ENCODE results near the gene ATP7B.
A peak's percentile ranks its signal among the peaks of the same experiment; 100 is the strongest.
"Not testable (repeated sequence)": the region's sequence is repeated elsewhere in the genome, so short reads cannot be mapped to it uniquely, and the experiment has no call there.

The ATP7B gene

DNA sequence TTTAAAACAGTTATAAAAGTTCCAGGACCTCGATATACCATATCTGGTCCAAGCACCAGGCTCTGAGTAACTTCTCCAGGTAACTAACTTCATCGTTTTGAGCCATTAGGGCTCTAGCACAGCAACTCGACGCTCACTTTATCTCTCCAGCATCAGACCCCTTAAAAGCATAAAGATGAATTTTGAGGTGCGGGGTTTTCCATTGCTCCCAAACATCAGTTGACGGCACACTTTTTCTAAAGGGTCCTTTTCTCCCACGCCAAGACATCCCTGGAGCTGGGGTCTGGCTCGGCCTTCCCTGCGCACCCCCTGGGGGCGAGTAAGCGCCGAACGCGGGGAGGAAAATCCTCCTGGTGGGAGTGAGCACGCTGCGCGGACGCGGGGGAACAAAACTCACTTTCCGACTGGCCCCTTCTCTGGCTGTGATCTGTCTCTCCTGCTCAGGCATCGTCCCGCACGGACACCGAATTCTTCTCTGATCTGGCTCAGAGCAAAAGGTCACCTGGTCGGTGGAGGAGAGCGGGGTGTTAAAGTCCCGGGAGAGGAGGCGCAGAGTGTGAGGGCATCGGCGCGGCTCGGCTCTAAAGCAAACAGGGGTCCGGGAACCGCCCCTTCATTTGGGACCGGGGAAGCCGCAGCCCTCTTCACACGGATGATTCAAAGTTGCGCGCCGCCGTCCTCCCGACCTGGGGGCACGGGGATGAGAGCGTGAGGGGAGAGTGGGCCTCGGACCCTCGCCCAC is at the start of gene ATP7B:
TSS of gene ATP7B (minus strand) at position 561 of the 742 bp plus-strand sequence. CDS start at position 448, 113 bp downstream.
- no peak for DNase-seq

DNA sequence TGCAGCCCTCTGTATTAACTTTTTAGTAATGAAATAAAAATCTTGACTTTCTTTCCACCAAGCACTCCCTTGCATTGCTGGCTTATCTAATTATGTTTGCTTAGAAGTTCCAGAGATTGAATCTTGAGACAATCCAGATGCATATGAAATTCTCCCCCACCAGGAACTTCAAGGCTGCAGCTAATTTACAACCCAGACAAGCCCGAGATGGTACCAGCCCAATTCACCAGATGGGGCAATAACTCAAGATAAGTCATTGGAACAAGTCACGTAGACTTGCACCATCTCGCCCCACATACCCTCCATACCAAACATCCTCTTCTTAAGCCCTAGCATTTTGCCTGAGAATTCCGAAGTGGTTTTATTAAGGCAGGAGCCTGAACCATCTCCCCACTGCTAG is 42.2 kb upstream of the ATP7B start:
- DNase-seq, result no peak

DNA sequence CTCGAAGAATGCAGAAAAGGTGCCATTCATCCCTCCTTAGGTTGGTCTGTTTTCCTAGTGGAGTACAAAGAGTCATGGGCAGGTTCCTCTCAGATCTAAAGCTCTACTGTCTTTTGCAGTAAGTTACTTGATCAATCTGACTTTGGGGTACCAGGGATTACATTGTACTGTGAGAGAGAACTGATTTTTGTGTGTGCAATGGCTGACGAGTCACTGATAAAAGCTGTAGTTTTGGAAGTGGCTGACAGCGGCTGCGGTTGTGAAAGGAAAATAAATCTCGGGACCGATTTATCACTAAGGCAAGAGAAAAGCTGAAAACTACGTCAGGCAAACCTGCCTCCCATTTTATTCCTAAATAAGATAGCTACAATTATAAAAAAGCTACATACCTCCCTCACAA is 40.1 kb upstream of the ATP7B start:
- no peak for DNase-seq

DNA sequence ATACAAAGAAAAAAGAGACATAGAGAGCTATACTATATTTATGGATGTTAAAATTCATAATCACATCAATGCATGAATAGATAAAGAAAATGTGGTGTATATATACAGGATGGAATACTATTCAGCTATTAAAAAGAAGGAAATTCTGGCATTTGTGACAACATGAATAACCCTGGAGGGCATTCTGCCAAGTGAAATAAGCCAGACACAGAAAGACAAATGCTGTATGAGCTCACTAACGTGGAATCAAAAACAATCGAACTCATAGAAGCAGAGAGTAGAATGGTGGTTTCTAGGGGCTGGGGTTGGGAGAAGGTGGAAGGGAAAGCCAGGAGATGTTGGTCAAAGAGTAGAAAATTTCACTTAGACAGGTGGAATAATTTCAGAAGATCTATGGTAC is 37.3 kb upstream of the ATP7B start:
- no peak for DNase-seq

DNA sequence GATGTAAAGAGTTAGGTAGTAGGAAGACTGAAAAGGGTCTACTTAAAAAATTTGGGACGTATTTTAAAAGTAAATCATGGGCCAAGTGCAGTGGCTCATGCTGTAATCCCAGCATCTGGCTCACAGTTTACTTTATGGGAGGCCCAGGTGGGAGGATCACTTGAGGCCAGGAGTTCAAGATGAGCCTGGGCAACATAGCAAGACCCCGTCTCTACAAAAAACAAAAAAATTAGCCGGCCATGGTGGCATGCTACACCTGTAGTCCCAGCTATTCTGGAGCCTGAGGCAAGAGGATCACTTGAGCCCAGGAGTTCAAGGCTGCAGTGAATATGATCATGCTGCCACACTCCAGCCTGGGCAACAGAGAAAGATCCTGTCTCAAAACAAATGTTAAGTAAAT is 36.2 kb upstream of the ATP7B start:
- DNase-seq, result no peak

DNA sequence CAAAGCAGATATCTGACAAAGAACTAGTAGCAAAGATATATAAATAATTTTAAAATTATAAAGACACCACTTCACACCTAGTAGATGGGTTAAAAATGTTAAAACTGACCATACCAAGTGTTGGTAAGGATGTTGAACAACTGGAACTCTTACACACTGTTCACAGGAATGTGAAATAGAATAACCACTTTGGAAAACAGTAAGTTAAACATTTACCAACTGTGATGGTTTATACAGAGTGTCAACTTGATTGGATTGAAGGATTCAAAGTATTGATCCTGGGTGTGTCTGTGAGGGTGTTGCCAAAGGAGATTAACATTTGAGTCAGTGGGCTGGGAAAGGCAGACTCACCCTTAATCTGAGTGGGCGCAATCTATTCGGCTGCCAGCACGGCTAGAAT is 32.4 kb upstream of the ATP7B start:
- DNase-seq, result no peak

DNA sequence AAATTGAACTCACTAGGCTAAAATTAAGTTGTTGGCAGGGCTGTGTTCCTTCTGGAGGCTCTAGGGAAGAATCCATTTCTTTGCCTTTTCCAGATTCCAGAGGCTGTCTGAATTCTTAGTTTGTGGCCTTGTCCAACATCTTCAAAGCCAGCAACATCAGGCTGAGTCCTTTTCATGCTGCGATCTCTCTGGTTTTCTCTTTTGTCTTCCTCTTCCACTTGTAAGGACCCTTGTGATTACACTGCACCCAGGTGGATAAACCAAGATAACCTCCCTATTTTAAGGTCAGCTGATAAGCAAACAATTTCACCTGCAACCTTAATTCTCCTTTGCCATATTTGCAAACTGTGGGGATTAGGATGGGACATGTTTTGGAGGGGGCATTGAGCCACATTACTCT is 24.8 kb upstream of the ATP7B start:
- no peak for DNase-seq

DNA sequence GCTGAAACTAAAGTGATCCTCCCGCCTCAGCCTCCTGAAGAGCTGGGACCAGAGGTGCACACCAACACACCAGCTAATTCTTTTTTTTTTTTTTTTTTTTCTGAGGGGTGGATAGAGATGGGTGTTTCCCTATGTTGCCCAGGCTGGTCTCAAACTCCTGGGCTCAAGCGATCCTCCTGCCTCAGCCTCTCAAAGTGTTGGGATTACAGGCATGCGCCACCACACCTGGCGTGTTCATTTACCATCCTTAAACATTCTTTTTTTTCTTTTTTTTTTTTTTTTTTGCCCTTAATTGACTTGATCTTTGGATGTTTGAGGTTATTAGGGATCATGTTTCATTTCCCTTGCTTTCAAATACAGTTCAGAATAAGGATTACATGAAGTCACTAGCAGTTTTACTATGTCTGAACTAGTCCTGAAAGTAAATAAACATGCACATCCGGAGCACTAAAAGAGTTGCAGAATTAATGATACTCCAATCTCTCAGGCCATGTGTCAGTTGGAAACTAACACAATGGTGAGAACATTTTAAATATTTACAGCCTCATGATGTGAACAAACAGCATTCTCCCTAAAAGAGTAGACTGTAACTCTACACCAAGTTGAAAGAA is 23.5 kb upstream of the ATP7B start:
- no peak for DNase-seq

DNA sequence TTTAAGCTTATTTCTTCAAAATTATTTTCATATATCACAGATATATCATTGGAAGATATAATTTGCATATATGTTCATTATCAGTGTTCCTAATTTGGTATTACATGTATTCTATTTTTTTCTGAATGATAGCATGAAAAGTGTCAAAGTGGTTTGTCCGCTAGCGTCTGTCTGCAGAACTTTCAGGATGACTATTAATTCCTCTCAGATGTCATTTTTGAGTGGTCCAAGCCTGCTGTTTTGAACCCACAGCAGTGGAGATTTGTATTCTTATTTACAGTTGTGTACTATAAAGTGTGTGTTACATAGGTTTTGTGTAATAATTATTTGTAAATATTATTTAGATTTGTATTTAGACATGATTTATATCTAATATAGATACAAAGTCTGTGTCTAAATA is 21.8 kb upstream of the ATP7B start:
- no peak for DNase-seq

DNA sequence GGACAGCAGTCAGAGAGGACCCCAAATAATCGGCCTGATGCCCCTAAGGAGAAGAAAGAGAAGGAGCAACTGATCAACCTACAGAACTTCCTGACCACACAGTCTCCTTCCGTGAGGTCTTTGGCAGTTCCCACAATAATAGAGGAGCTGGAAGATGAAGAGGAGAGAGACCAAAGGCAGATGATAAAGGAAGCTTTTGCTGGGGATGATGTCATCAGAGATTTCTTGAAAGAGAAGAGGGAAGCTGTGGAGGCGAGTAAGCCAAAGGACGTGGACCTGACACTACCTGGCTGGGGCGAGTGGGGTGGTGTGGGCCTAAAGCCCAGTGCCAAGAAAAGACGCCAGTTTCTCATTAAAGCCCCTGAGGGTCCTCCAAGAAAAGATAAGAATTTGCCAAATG is 19.2 kb upstream of the ATP7B start:
- DNase-seq, result not testable (repeated sequence)

DNA sequence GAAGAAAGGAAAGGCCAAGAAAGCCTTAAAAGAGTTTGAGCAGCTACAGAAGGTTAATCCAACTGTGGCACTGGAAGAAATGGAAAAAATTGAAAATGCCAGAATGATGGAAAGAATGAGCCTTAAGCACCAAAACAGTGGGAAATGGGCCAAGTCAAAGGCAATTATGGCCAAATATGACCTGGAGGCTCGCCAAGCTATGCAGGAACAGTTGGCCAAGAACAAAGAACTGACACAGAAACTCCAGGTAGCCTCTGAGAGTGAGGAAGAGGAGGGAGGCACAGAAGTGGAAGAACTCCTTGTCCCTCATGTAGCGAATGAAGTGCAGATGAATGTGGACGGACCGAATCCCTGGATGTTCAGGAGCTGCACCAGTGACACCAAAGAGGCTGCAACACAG is 18.3 kb upstream of the ATP7B start:
- DNase-seq, result no peak

DNA sequence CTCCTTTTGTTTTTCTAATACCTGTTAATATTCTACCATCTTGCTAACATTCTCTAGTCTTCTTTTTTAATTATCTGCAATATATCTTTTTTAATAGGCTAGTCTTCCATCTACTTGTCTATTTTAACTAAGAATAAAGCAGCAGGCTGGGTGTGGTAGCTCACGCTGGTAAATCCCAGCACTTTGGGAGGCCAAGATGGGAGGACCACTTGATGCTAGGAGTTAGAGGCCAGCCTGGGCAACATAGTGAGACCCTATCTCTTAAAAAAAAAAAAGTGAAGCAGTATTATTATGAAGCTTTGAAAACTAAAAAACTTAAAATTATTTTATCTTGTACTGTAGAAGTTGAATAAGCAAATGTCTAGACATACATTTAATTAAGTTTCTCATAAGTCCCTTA is 16.6 kb upstream of the ATP7B start:
- DNase-seq, result no peak

DNA sequence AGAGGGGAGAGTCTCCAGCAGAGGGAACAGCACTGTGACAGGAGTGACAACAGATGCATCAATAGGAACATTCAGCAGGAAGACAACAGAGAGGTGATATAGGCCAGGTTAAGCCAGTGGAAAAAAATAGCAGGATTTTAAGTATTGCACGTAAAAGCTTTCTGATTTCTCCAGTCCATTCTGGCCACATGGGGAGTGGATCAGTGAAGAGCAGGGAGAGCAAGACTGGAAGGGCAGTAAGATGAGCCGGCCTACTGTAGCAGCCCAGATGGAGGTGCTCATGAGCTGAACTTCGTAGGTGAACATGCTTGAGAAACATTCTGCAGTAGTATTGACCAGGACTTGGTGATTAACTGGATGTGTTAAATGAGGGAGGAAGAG is 15.0 kb upstream of the ATP7B start:
- DNase-seq, result no peak

DNA sequence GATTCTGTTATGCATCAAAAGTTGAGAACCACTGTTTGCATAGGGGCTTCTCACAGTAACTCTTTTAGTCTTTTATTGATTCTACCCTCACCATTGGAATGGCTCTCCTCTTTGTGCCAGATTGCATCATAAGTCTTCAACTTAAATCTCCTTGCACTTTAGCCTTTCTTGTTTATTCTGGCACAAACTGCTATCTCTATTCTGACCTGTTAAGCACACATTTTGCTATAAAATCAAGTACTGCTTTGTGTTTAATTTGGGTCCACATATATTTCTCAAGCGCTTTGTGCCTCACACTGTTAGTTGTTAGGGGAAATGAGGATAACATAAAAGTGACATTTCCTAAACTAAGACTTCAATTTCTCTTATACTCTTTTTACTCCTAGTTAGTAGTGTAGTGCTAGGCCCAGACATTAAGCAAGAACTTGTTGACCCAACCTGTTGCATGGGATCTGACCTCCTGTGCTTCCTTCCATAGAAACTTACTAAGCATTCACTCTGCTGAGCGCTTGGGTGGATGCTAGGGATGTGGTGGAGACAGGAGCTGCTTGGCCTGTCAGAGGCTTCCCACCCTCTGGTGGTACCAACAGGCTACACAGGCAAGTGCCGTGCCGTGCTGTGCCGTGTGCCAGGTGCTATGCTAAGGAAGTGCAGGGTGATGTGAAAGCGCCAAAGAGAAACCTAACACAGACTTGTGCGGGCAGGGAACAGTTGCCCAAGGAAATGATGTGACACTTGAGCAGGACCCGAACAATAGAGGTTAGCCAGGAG is 14.4 kb upstream of the ATP7B start:
- no peak for DNase-seq

DNA sequence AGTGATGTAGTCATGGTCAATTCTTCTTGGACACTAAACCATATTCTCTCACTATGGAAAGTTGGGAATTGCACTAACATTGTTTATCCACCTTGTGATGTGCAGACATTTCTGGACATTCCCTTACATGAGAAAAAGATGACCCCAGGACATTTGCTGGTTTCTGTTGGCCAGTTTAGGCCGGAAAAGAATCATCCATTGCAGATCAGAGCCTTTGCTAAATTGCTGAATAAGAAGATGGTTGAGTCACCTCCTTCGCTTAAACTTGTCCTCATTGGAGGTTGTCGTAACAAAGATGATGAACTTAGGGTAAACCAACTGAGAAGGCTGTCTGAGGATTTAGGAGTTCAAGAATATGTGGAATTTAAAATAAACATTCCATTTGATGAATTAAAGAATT is 13.2 kb upstream of the ATP7B start, which contains the start of gene UTP14C:
TSS of gene UTP14C (plus strand) at position 211 of the 400 bp plus-strand sequence. CDS start 4,114 bp downstream, outside the sequence.
- DNase-seq, result no peak

DNA sequence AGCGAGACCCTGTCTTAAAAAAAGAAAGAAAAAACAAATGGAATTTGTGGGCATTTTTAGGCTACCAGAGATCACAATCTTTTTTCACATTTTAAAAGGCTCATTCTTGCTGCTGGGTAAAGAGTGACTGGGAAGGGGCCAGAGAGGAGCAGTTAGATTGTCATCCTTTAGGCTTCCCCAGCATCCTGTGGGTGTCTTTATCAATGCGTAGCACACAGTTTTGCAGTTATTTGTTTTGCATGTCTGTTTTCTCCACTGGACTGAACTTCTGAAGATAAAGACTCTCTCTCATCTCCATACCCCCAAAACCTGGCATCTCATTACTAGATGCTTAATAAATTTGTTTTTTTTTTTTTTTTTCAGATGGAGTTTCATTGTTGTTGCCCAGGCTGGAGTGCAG is 11.1 kb upstream of the ATP7B start:
- DNase-seq, result no peak

DNA sequence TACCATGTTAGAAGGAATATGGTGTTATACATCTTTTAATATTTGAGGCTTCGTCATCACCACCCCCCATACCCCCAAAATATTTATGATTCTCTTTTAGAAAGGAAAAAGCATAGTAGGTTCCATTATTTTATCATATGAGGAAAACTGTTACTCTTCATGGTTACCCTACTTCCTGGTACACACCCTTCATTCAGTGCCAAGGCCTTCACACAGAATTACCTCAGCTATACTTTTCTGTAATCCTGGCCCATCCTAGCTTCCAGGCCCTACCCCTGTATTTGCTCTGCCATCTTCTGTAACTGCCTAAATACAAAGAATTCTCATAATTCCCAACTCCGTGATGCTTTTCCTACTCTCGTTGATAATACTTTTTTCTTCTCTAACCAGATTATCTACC is 8.9 kb upstream of the ATP7B start:
- DNase-seq, result no peak

DNA sequence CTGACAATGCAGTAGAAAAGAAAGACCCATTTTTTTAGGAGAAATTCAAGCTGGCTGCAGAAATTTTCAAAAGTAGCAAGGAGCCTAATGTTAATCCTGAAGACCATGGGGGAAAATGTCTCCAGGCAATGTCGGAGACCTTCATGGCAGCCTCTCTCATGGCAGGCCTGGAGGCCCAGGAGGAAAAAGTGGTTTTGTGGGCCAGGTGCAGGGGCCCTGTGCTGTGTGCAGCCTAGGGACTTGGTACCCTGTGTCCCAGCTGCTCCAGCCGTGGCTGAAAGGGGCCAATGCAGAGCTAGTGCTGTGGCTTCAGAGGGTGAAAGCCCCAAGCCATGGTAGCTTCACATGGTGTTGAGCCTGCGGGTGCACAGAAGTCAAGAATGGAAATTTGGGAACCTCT is 5.0 kb upstream of the ATP7B start:
- DNase-seq, result no peak

DNA sequence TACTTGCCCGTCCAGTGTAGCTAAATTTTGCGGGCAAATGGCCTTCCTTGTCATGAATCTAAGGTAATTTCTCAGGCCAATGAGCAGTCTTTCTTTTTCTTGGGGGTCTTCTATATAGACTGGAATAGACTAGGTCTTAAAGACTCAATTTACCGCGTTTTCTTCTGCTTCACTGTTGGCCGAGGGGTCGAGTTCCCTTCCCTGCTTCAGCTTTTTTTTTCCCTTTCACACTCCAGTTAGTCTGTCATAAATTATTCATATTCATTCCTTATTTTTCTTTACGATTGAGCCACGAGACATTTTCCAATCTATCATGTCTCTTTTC is 1.2 kb upstream of the ATP7B start:
- DNase-seq, result no peak

DNA sequence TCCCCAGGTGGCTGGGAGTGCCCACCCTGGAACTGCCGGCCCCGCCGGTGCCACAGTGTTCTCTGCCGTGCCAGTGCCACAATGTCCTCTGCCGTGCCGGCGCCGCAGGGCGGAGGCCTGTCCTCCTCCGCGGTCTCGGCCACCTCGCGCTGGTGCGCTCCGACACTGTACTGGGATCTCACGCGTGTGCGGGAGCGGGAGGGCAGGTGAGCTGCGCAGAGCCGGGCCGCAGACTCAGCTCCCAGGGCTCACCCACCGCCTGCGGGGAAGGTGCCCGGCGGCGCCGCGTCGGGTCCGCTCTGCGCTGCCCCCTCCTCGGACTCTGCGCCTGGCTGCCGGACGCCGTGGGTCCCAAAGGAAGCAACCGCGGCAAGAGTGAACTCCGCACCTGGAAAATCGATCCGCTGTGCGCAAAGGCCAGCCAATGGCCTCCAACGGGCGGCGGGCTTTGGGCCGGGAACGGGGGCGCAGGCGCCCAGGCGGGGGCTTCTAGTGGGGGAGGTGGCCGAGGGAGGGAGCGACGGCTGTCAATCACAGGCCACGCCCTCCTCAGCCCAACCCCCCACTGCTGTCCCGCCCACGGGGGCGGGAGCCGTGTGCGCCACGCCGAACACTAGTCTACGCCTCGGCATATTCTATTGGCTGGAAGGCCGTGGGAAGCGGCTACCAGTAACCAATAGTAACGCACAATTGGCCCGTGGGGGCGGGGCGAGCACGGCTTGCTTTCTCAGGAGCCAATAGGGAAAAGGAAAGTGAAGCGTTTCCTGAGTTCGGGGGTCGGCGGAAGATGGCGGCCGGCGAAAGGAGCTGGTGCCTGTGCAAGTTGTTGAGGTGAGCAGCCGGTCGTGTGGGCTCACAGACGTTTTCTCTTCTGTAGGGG is 622 bp upstream of the ATP7B start, which contains the start of gene ALG11:
TSS of gene ALG11 (plus strand) at position 767 of the 880 bp plus-strand sequence. CDS start at position 788, 21 bp downstream.
- DNase-seq, result peak; percentile 95

DNA sequence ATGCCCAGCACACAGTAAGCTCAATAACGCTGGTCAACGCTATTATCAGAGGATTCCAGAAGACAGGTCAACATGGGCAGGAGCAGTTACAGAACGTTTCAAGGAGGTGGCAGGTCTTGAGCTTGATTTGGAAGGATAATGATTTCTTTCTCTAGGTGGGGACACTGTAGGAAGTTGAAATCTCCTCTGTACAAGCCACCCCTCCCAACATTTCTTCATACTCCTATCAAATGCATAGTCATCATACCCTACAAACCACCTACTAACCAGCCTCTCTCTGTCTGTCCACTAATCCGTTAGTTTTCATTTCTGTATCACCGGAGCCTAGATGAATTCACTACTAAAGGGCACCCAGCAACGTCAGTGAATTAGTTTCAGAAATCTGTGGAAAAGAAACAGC is 1.3 kb downstream of the ATP7B start:
- no peak for DNase-seq

DNA sequence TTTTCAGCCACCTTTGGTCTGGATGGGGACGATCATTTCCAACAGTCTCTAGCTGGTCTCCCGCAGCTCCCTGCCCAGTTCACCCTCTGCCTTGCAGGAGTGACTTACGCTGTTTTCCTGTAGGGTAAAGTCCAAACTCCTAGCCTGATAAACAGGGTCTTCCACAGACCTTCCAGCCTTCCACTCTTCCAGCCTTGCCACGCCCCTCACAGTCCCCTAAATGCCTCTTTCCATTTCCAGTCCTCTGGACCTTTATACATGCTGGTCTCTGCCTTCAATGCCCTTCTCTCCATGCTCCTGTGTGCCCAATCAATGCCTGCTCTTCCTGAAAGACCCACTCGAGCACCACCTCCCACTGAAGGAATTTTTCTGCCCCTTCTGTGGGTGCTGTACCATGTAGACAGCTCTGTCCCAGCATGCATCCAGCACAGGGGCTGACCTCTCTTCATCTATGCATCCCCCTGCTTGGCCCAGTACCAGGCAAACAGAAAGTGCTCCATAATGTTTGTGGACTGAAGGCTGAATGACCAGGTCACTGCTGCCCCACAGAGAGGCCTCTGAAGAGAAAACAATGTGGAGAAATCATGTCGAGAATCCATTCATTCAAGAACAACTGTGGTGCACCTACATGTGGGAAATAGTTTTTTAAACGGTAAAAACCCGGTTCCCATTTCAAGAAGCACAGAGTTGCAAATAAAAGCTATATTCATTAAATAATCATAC is 4.6 kb downstream of the ATP7B start:
- DNase-seq, result no peak

Measured in amniotic stem cell (primary cell).